MM.1S (cell line): ENCODE measurements around the gene DUOX1.

ENCODE experiments used
- DNase-seq: peaks from one replicate; pipeline ENCODE4 v3.0.0-alpha.2; 2015
- H2AFZ ChIP-seq: fragments of 300-600 bp; sonication (generic); 2 replicates; pipeline ENCODE4 v1.6.0; 2016; ENCODE audit warnings: antibody characterized with exemption, low read length
- H3F3A ChIP-seq: fragments of 300-600 bp; sonication (generic); 2 replicates; pipeline ENCODE4 v1.6.1; 2016; ENCODE audit warnings: mild to moderate bottlenecking, antibody characterized with exemption, low read length, moderate library complexity, mixed read lengths; ENCODE audit not compliant: insufficient read depth
- H3K27ac ChIP-seq: fragments of 300-600 bp; sonication (generic); 2 replicates; pipeline ENCODE4 v1.5.1; 2016; ENCODE audit warnings: mild to moderate bottlenecking, low read length
- H3K27me3 ChIP-seq: fragments of 300-600 bp; sonication (generic); replicated peaks from 2 replicates; pipeline ENCODE4 v1.6.0; 2016; ENCODE audit warnings: low read length; ENCODE audit not compliant: insufficient read depth
- H3K36me3 ChIP-seq: fragments of 300-600 bp; sonication (generic); replicated peaks from 2 replicates; pipeline ENCODE4 v1.6.1; 2016; ENCODE audit warnings: mild to moderate bottlenecking, low read length, mixed read lengths; ENCODE audit not compliant: insufficient read depth
- H3K4me1 ChIP-seq: fragments of 300-600 bp; sonication (generic); 2 replicates; pipeline ENCODE4 v1.6.1; 2016; ENCODE audit warnings: low read length, mixed read lengths
- H3K4me2 ChIP-seq: fragments of 300-600 bp; sonication (generic); 2 replicates; pipeline ENCODE4 v1.6.0; 2016; ENCODE audit warnings: low read depth, low read length
- H3K4me3 ChIP-seq: fragments of 300-600 bp; sonication (generic); 2 replicates; pipeline ENCODE4 v1.5.1; 2016; ENCODE audit warnings: low read length, mixed read lengths
- H3K79me2 ChIP-seq: fragments of 300-600 bp; sonication (generic); 2 replicates; pipeline ENCODE4 v1.6.1; 2016; ENCODE audit warnings: mixed run types, low read length, mixed read lengths
- H3K9ac ChIP-seq: fragments of 300-600 bp; sonication (generic); 2 replicates; pipeline ENCODE4 v1.6.1; 2016; ENCODE audit warnings: low read length, mixed read lengths
- H3K9me2 ChIP-seq: fragments of 300-600 bp; sonication (generic); replicated peaks from 2 replicates; pipeline ENCODE4 v1.6.1; 2016; ENCODE audit warnings: mild to moderate bottlenecking, low read length, mixed read lengths; ENCODE audit not compliant: insufficient read depth
- H3K9me3 ChIP-seq: fragments of 300-600 bp; sonication (generic); replicated peaks from 2 replicates; pipeline ENCODE4 v1.6.1; 2016; ENCODE audit warnings: mild to moderate bottlenecking, low read length, mixed read lengths; ENCODE audit not compliant: insufficient read depth
- H4K20me1 ChIP-seq: fragments of 300-600 bp; sonication (generic); 2 replicates; pipeline ENCODE4 v1.6.1; 2016; ENCODE audit warnings: mild to moderate bottlenecking, low read length, moderate library complexity, mixed read lengths; ENCODE audit not compliant: insufficient read depth
- EZH2 ChIP-seq: fragments of 300-600 bp; sonication (generic); optimal IDR thresholded peaks from 2 replicates; pipeline ENCODE3; 2017; ENCODE audit warnings: low read depth, mild to moderate bottlenecking, antibody characterized with exemption, low read length, mixed read lengths
- EZH2phosphoT487 ChIP-seq: fragments of 300-600 bp; sonication (generic); IDR thresholded peaks from 2 replicates; pipeline ENCODE4 v1.6.1; 2018; ENCODE audit warnings: antibody characterized with exemption, low read length
- TF ChIP-seq, protein P1 (sequence below): fragments of 300-600 bp; sonication (generic); IDR thresholded peaks from 2 replicates; pipeline ENCODE4 v1.5.1; 2016; ENCODE audit warnings: antibody characterized with exemption, low read length, mixed read lengths

The DUOX1 gene

DNA sequence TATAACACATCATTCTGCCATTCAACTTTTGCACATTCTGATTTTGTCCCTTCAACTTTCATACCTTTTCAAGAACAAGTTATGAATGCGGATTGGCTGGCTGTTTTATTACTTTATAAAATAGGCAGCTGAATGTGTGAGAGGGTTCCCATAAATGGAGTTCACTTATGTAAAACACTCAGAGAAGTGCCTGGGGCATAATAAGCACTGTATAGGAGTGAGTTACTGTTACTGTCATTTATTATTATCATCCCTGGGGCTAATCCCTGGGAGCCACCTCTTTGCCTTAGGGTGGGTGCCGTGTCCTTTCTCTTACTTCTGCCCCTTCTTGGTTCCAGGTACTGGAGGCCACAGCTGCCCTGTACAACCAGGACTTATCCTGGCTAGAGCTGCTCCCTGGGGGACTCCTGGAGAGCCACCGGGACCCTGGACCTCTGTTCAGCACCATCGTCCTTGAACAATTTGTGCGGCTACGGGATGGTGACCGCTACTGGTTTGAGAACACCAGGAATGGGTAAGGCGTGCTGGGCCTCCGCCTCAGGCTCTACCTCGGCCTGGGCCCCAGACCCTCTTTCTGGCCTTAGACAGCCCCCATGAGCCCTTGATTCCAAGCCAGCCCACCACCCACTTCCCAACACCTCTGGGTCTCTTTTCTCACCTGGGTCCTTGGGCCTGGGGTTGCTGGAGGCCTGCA lies 10.9 kb downstream of the DUOX1 start:
- H4K20me1 ChIP-seq = no peaks in the 10 kb centered on the region
- no peaks in the 10 kb centered on the region for H3K27me3 ChIP-seq
- no peaks in the 10 kb centered on the region for H3K4me1 ChIP-seq
- no peak overlapping the region for H3K4me3 ChIP-seq
- no peaks in the 10 kb centered on the region for H3F3A ChIP-seq
- no peak for DNase-seq
- no peak overlapping the region for H3K9ac ChIP-seq
- no peak overlapping the region for H3K4me2 ChIP-seq
- no peaks in the 10 kb centered on the region for H3K36me3 ChIP-seq
- TF ChIP-seq, protein P1, sequence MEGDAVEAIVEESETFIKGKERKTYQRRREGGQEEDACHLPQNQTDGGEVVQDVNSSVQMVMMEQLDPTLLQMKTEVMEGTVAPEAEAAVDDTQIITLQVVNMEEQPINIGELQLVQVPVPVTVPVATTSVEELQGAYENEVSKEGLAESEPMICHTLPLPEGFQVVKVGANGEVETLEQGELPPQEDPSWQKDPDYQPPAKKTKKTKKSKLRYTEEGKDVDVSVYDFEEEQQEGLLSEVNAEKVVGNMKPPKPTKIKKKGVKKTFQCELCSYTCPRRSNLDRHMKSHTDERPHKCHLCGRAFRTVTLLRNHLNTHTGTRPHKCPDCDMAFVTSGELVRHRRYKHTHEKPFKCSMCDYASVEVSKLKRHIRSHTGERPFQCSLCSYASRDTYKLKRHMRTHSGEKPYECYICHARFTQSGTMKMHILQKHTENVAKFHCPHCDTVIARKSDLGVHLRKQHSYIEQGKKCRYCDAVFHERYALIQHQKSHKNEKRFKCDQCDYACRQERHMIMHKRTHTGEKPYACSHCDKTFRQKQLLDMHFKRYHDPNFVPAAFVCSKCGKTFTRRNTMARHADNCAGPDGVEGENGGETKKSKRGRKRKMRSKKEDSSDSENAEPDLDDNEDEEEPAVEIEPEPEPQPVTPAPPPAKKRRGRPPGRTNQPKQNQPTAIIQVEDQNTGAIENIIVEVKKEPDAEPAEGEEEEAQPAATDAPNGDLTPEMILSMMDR = no peak
- no peak for TF ChIP-seq EZH2phosphoT487
- no peak for TF ChIP-seq EZH2
- H3K9me2 ChIP-seq = no peaks in the 10 kb centered on the region
- H2AFZ ChIP-seq = no peak overlapping the region
- no peaks in the 10 kb centered on the region for H3K79me2 ChIP-seq
- H3K27ac ChIP-seq = no peak overlapping the region
- no peaks in the 10 kb centered on the region for H3K9me3 ChIP-seq

DNA sequence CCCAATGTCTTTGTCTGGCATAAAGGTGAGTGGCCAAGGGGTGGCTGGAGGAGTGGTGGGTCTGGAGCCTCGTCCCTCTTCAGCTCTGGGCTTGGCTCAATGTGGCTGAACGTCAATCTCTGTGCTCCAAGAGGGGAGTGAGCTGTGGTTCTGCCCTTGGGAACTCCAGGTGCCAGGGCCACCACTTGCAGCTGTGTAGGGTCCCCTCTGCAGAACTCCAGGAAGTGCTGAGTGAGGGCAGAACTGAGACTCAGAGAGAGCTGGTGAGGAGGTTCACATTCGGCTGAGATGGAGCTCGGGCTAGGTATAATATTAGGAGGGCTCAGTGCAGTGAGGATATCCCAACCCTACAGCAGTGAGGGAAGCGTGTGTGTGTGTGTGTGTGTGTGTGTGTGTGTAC lies 11.6 kb downstream of the DUOX1 start:
- Histone ChIP-seq H3K36me3 (no peaks in the 10 kb centered on the region), H3K4me2 (no peak overlapping the region), H3K27me3 (no peaks in the 10 kb centered on the region), H4K20me1 (no peaks in the 10 kb centered on the region), H2AFZ (no peak overlapping the region), H3K27ac (no peak overlapping the region), H3K9me3 (no peaks in the 10 kb centered on the region), H3K4me3 (no peak overlapping the region), H3F3A (no peaks in the 10 kb centered on the region), H3K79me2 (no peaks in the 10 kb centered on the region), H3K4me1 (no peaks in the 10 kb centered on the region), H3K9ac (no peak overlapping the region), H3K9me2 (no peaks in the 10 kb centered on the region)
- TF ChIP-seq EZH2 (no peak), EZH2phosphoT487 (no peak)
- TF ChIP-seq, protein P1 = no peak
- DNase-seq = no peak

DNA sequence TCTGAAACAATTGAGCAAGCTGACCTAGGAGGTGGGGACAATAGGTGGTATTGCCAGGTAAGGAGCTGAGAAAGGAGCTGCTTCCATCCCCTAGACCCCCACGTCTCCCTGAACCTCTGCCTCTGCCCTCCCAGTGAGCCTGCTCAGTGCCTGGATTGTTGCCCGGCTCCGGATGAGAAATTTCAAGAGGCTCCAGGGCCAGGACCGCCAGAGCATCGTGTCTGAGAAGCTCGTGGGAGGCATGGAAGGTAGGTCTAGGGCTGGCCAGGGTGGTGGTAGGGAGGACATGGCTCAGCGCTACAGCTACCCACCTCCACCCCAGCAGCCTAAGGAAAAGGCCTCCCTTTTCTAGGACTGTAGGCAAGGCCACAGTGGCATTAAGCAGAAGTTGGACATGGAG lies 13.3 kb downstream of the DUOX1 start:
- DNase-seq = no peak
- no peaks in the 10 kb centered on the region for H3K9me2 ChIP-seq

More for the DNA sequence above, 13.3 kb downstream of the DUOX1 start:
- no peak overlapping the region for H2AFZ ChIP-seq
- no peaks in the 10 kb centered on the region for H3K9me3 ChIP-seq
- H3K4me1 ChIP-seq = no peaks in the 10 kb centered on the region
- no peaks in the 10 kb centered on the region for H3K27me3 ChIP-seq
- H3K27ac ChIP-seq = no peak overlapping the region
- H4K20me1 ChIP-seq = no peaks in the 10 kb centered on the region
- TF ChIP-seq EZH2phosphoT487 = no peak
- TF ChIP-seq EZH2 = no peak
- TF ChIP-seq, protein P1 = no peak
- H3K9ac ChIP-seq = no peak overlapping the region
- no peaks in the 10 kb centered on the region for H3K36me3 ChIP-seq
- no peaks in the 10 kb centered on the region for H3K79me2 ChIP-seq
- H3F3A ChIP-seq = no peaks in the 10 kb centered on the region
- H3K4me3 ChIP-seq = no peak overlapping the region
- no peak overlapping the region for H3K4me2 ChIP-seq
